ENCODE results near the gene NRTN. TPM values are rescaled to one million over a fixed set of nuclear protein-coding genes. Genes with fewer than 3 reads are reported as not detected.

NRTN gene
- total RNA-seq, 1 experiment from 2014 or later: 2.6 TPM

DNA sequence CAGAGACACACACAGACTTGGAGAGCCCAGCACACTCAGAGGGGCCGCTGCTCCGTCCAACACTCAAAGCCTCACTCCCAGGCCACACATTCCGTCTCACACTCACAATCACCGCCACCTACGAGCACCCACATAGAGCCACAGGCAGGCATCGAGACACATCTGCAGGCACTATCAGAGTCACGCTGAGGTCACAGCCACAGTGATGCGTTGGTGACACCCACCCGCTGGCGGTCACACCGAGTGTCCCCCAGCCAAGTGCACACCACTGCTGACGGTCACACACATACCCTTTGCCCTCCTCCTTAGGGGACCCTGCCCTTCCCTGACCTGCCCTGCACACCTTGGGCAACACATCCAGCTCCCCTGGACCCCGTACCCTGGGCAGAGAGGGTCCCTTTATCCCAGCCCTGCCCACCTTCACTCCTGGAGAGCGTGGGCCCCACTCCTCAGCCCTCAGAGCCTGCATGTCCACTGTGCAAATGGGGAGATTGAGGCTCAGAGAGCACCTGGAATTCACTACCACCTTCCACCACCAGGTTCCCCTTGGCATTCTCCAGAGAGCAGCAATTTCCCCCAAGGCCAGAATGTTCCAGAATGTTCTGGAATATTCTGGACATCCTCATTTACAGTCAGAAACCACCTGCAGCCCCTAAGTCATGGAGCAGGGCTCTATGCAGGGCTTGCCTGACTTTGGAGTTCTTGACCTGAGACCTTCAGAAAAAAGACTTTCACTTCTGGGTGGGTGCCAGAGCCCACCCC is 60.0 kb downstream of the NRTN start:
- no peak for DNase-seq
- Mint-ChIP-seq H3K9me3 (ENCODE audit: unreplicated experiment) (no peaks in the 10 kb centered on the region), H3K36me3 (ENCODE audit: insufficient read depth, unreplicated experiment) (no peaks in the 10 kb centered on the region), H3K4me3 (ENCODE audit: unreplicated experiment) (no peak overlapping the region), H3K4me1 (ENCODE audit: low read depth, unreplicated experiment) (no peaks in the 10 kb centered on the region), H3K27ac (ENCODE audit: unreplicated experiment) (no peak overlapping the region), H3K27me3 (ENCODE audit: insufficient read depth, unreplicated experiment) (no peaks in the 10 kb centered on the region)
- TF ChIP-seq, protein P1, sequence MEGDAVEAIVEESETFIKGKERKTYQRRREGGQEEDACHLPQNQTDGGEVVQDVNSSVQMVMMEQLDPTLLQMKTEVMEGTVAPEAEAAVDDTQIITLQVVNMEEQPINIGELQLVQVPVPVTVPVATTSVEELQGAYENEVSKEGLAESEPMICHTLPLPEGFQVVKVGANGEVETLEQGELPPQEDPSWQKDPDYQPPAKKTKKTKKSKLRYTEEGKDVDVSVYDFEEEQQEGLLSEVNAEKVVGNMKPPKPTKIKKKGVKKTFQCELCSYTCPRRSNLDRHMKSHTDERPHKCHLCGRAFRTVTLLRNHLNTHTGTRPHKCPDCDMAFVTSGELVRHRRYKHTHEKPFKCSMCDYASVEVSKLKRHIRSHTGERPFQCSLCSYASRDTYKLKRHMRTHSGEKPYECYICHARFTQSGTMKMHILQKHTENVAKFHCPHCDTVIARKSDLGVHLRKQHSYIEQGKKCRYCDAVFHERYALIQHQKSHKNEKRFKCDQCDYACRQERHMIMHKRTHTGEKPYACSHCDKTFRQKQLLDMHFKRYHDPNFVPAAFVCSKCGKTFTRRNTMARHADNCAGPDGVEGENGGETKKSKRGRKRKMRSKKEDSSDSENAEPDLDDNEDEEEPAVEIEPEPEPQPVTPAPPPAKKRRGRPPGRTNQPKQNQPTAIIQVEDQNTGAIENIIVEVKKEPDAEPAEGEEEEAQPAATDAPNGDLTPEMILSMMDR (IDR thresholded peaks at IDR 0.05; ENCODE audit: insufficient read depth in 1 of 2, low read depth in 1 of 2, low read length in 1 of 2, severe bottlenecking in 1 of 2, unreplicated experiment in 1 of 2): peak in 1 of 2 experiments; percentile 26
- Histone ChIP-seq H3K9me3 (no peaks in the 10 kb centered on the region), H3K4me1 (peaks cover 6% of the 10 kb centered on the region; the same call in 1 of the 2 replicates), H3K4me3 (ENCODE audit: low read depth, low read length) (no peak overlapping the region), H3K36me3 (ENCODE audit: control insufficient read depth, insufficient read depth, low read length) (no peaks in the 10 kb centered on the region), H3K27me3 (replicated peaks; ENCODE audit: control insufficient read depth, insufficient read depth, low read length) (no peaks in the 10 kb centered on the region)
- POLR2A ChIA-PET: no interaction called here
- intact Hi-C loops (cut with micrococcal nuclease; ENCODE audit: unreplicated experiment): no loop called here
- CTCF ChIA-PET: no interaction called here
- no TSS peak for BruUV-seq (replicated peaks)

DNA sequence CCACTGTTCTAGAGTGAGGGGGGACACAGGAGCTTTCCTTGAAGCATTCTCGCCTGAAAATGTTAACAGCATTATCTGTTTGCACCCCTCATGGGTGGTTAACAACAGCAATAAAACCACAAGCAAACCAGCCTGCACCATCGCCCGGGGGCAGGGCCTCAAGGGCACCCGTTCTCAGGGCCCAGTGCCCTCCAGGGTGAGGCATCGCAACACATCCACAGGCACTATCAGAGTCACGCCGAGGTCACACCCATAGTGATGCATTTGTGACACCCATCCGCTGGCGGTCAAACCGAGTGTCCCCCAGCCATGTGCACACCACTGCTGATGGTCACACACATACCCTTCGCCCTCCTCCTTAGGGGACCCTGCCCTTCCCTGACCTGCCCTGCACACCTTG is 60.9 kb downstream of the NRTN start:
- no peaks in the 10 kb centered on the region for H3K9me3 ChIP-seq
- Mint-ChIP-seq H3K9me3 (ENCODE audit: unreplicated experiment) (no peaks in the 10 kb centered on the region), H3K27me3 (ENCODE audit: insufficient read depth, unreplicated experiment) (no peaks in the 10 kb centered on the region), H3K27ac (ENCODE audit: unreplicated experiment) (no peak overlapping the region), H3K4me3 (ENCODE audit: unreplicated experiment) (no peak overlapping the region), H3K36me3 (ENCODE audit: insufficient read depth, unreplicated experiment) (peaks cover 2% of the 10 kb centered on the region), H3K4me1 (ENCODE audit: low read depth, unreplicated experiment) (peaks cover 1% of the 10 kb centered on the region)
- no peaks in the 10 kb centered on the region for H3K36me3 ChIP-seq (ENCODE audit: control insufficient read depth, insufficient read depth, low read length)
- no peaks in the 10 kb centered on the region for H3K27me3 ChIP-seq (replicated peaks; ENCODE audit: control insufficient read depth, insufficient read depth, low read length)
- peaks cover 6% of the 10 kb centered on the region; the same call in 1 of the 2 replicates for H3K4me1 ChIP-seq
- TF ChIP-seq, protein P1 (IDR thresholded peaks at IDR 0.05; ENCODE audit: insufficient read depth in 1 of 2, low read depth in 1 of 2, low read length in 1 of 2, severe bottlenecking in 1 of 2, unreplicated experiment in 1 of 2): no peak
- no peak for DNase-seq
- no TSS peak for BruUV-seq (replicated peaks)
- CTCF ChIA-PET: no interaction called here
- intact Hi-C loops (cut with micrococcal nuclease; ENCODE audit: unreplicated experiment): no loop called here
- POLR2A ChIA-PET: no interaction called here
- H3K4me3 ChIP-seq (ENCODE audit: low read depth, low read length): no peak overlapping the region

DNA sequence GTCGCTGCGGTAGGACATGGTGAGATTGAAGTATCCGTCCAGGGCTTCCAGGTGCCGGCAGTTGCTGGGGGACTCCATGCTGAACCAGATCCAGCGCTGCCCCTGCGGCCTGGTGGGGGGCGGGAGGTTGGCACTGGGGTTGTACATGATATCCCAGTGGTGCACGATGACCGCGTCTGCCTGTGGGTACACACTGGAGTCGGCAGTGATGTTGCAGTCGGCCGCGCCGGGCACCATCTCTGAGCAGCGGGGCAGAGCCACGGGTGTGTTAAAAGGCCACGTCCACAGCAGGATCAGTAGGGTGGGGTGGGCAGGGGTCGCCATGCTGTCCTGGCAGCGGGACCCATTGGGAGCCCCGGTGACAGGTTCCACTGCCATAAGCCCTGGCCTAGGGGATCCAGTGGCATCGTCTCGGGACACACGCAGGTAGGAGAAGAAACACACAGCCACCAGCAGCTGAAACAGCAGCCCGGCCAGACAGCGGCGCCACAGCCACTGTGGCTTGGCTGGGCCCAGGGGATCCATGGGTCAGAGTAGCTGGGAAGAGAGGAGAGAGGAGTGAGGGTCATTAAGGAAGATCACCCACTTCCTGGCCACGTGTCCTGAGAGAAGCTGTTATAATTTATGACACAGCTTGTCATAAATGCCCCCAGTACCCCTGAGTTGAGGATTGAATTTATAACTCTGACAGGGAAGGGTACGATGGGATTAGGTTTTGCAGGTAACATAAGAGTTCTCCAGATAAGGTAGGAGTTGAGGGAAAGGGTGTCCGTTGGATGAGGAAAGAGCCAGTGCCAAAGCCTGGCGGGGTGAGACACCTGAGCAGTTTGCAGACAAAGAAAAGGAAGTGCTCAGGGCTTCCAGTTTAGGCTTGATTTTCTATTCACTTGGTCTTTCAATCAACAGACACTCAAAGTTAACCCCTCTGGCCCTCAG is 62.6 kb downstream of the NRTN start:
- Histone ChIP-seq H3K4me3 (ENCODE audit: low read depth, low read length) (no peak overlapping the region), H3K4me1 (peaks cover 6% of the 10 kb centered on the region; the same call in 1 of the 2 replicates), H3K36me3 (ENCODE audit: control insufficient read depth, insufficient read depth, low read length) (no peaks in the 10 kb centered on the region), H3K9me3 (no peaks in the 10 kb centered on the region), H3K27me3 (replicated peaks; ENCODE audit: control insufficient read depth, insufficient read depth, low read length) (no peaks in the 10 kb centered on the region)
- Mint-ChIP-seq H3K36me3 (ENCODE audit: insufficient read depth, unreplicated experiment) (peaks cover 7% of the 10 kb centered on the region), H3K4me3 (ENCODE audit: unreplicated experiment) (no peak overlapping the region), H3K27ac (ENCODE audit: unreplicated experiment) (no peak overlapping the region), H3K9me3 (ENCODE audit: unreplicated experiment) (no peaks in the 10 kb centered on the region), H3K27me3 (ENCODE audit: insufficient read depth, unreplicated experiment) (no peaks in the 10 kb centered on the region), H3K4me1 (ENCODE audit: low read depth, unreplicated experiment) (peaks cover 6% of the 10 kb centered on the region)
- ChIA-PET CTCF (no interaction called here), POLR2A (no interaction called here)
- no peak for DNase-seq
- intact Hi-C loops (cut with micrococcal nuclease; ENCODE audit: unreplicated experiment): no loop called here
- no TSS peak for BruUV-seq (replicated peaks)
- TF ChIP-seq, protein P1 (IDR thresholded peaks at IDR 0.05; ENCODE audit: insufficient read depth in 1 of 2, low read depth in 1 of 2, low read length in 1 of 2, severe bottlenecking in 1 of 2, unreplicated experiment in 1 of 2): no peak

Data from Caco-2 (cell line).